ENCODE data around the gene KIF20A.

GRCh38 chr5:138223532-138223931, 44.6 kb downstream of the KIF20A start:
- TF ChIP-seq CTCF (IDR thresholded peaks at IDR 0.05) (no peak), POLR2A (IDR thresholded peaks at IDR 0.05) (no peak)
